Bronchial epithelial cell (primary cell): ENCODE data around the gene EME2. TPM values are rescaled to one million over a fixed set of nuclear protein-coding genes. Genes with fewer than 3 reads are reported as not detected.
A peak's percentile ranks its signal among the peaks of the same experiment; 100 is the strongest.

Source experiments
- DNase-seq: peaks from one replicate; pipeline ENCODE4 v3.0.0-alpha.2; 2010; ENCODE audit warnings: low read depth
- FAIRE-seq: peaks from 2 replicates; lab custom pipeline; 2011; peaks lifted over from hg19 to GRCh38; lab: Jason Lieb, UNC
- H3K27me3 ChIP-seq: 2 replicates; pipeline ENCODE4 v1.5.1; 2011; ENCODE audit warnings: low read length; ENCODE audit not compliant: control insufficient read depth, insufficient read depth
- H3K36me3 ChIP-seq: 2 replicates; pipeline ENCODE4 v1.5.1; 2011; ENCODE audit warnings: low read length; ENCODE audit not compliant: control insufficient read depth, insufficient read depth
- H3K4me3 ChIP-seq: 2 replicates; pipeline ENCODE4 v1.5.1; 2011; ENCODE audit warnings: mild to moderate bottlenecking, low read depth, low read length, control low read depth
- total RNA-seq: library from RNA; depleted of rRNA; stranded (reverse); fragments of >200 nt; gene quantifications from 2 replicates; pipeline ENCODE4 v1.2.1, GENCODE V29; 2014
- TF ChIP-seq, protein P1 (sequence below): IDR thresholded peaks from 2 replicates; pipeline ENCODE4 v1.5.1; 2011; ENCODE audit warnings: mild to moderate bottlenecking, moderate library complexity, low read length, control low read depth, inconsistent platforms; ENCODE audit not compliant: insufficient read depth, severe bottlenecking

The EME2 gene
- total RNA-seq, 1 donor from 2014 or later, result 5.8 TPM

DNA sequence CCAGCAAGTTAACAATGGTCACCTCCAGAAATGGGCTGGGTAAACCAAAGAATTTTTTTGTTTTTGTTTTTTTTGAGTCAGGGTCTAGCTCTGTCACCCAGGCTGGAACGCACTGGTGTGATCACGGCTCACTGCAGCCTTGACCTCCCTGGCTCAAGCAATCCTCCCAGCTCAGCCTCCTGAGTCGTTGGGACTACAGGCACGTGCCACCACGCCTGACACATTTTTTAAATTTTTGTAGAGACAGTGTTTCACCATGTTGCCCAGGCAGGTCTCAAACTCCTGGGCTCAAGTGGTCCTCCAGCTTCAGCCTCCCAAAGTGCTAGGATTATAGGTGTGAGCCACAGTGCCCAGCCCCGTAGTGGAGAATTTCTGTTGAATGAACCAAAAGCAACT, 8.1 kb downstream of the EME2 start:
- no peak for DNase-seq
- no peak overlapping the region for H3K4me3 ChIP-seq

DNA sequence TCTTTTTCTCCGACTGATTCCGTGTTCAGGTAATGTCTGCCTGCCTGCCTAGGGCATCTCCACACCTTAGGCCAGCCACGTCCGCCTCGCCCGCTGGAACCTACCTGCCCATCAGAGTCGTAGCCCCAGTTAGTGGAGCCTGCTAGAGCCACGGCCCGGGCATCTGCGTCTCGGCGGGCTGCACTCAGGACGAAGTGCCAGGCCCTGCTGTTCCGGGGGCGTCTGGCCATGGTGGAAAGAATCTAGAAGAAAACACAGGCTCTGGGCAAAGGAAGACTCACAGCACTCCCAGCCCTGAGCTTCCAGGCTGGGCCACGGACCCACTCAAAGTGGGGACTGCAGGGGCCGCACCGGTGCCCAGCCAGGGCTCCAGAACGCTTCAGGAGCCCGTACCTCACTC, 8.6 kb downstream of the EME2 start:
- FAIRE-seq, result no peak

More for the DNA sequence above, 8.1 kb downstream of the EME2 start:
- no peak for FAIRE-seq
- Histone ChIP-seq H3K36me3 (peaks cover 21% of the 10 kb centered on the region), H3K27me3 (no peaks in the 10 kb centered on the region)
- TF ChIP-seq, protein P1, sequence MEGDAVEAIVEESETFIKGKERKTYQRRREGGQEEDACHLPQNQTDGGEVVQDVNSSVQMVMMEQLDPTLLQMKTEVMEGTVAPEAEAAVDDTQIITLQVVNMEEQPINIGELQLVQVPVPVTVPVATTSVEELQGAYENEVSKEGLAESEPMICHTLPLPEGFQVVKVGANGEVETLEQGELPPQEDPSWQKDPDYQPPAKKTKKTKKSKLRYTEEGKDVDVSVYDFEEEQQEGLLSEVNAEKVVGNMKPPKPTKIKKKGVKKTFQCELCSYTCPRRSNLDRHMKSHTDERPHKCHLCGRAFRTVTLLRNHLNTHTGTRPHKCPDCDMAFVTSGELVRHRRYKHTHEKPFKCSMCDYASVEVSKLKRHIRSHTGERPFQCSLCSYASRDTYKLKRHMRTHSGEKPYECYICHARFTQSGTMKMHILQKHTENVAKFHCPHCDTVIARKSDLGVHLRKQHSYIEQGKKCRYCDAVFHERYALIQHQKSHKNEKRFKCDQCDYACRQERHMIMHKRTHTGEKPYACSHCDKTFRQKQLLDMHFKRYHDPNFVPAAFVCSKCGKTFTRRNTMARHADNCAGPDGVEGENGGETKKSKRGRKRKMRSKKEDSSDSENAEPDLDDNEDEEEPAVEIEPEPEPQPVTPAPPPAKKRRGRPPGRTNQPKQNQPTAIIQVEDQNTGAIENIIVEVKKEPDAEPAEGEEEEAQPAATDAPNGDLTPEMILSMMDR, result no peak

GRCh38 chr16:1781758-1782407, 9.3 kb downstream of the EME2 start:
- FAIRE-seq (no peak), DNase-seq (peak; percentile 14)
- H3K4me3 ChIP-seq, result peak overlapping the region; percentile 63
- peaks cover 14% of the 10 kb centered on the region for H3K36me3 ChIP-seq
- H3K27me3 ChIP-seq, result no peaks in the 10 kb centered on the region
- TF ChIP-seq, protein P1, result peak; percentile 25

More for the DNA sequence above, 8.6 kb downstream of the EME2 start:
- DNase-seq, result no peak
- H3K4me3 ChIP-seq, result peak overlapping the region; percentile 63
- peaks cover 17% of the 10 kb centered on the region for H3K36me3 ChIP-seq
- TF ChIP-seq, protein P1, result no peak
- H3K27me3 ChIP-seq, result no peaks in the 10 kb centered on the region

GRCh38 chr16:1782408-1783264, 10.0 kb downstream of the EME2 start, which contains the start of the genes NUBP2 and SPSB3:
TSS of gene NUBP2 (plus strand) at chr16:1782960. CDS start at chr16:1783021, 61 bp downstream.
TSS of gene SPSB3 (minus strand) at chr16:1782571. CDS start at chr16:1781483, 1,088 bp downstream.
- Histone ChIP-seq H3K4me3 (peak within 1 kb of the TSS; percentile 63), H3K27me3 (no peaks in the 10 kb centered on the region), H3K36me3 (peaks cover 13% of the 10 kb centered on the region)
- DNase-seq (peak; percentile 99), FAIRE-seq (peak; percentile 95)
- TF ChIP-seq, protein P1, result no peak

GRCh38 chr16:1784977-1785845, 12.6 kb downstream of the EME2 start:
- FAIRE-seq (peak; percentile 52), DNase-seq (no peak)
- H3K36me3 ChIP-seq, result peaks cover 14% of the 10 kb centered on the region
- TF ChIP-seq, protein P1, result no peak
- no peaks in the 10 kb centered on the region for H3K27me3 ChIP-seq
- no peak overlapping the region for H3K4me3 ChIP-seq
